Measurements from ENCODE around the gene NFKB2.

DNA sequence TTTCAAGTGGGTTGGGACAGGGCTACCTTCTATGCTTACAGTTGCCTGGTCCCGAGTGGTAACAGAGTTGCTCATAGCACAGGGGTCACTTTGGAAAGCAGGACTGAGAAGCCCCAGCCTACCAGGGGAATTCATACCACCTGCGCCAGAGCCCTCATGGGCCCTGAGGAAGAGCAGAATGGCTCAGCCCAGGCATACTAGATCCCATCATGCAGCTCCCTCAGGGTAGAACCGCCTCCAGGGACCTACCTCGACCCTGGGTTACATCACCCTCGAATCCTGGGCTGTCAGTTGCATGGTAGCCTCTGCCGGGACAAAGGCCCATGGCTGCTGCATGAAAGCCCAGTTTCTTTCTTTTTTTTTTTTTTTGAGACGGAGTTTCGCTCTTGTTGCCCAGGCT lies 34.0 kb downstream of the NFKB2 start:
- no peak for TF ChIP-seq POLR2A (IDR thresholded peaks at IDR 0.05)
- TF ChIP-seq, protein P1, sequence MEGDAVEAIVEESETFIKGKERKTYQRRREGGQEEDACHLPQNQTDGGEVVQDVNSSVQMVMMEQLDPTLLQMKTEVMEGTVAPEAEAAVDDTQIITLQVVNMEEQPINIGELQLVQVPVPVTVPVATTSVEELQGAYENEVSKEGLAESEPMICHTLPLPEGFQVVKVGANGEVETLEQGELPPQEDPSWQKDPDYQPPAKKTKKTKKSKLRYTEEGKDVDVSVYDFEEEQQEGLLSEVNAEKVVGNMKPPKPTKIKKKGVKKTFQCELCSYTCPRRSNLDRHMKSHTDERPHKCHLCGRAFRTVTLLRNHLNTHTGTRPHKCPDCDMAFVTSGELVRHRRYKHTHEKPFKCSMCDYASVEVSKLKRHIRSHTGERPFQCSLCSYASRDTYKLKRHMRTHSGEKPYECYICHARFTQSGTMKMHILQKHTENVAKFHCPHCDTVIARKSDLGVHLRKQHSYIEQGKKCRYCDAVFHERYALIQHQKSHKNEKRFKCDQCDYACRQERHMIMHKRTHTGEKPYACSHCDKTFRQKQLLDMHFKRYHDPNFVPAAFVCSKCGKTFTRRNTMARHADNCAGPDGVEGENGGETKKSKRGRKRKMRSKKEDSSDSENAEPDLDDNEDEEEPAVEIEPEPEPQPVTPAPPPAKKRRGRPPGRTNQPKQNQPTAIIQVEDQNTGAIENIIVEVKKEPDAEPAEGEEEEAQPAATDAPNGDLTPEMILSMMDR (IDR thresholded peaks at IDR 0.05) = no peak
